Measurements from ENCODE around the gene OR51A2. TPM values are rescaled to one million over a fixed set of nuclear protein-coding genes. Genes with fewer than 3 reads are reported as not detected.
"Not testable (repeated sequence)": the region's sequence is repeated elsewhere in the genome, so short reads cannot be mapped to it uniquely, and the experiment has no call there.

OR51A2 gene, protein sequence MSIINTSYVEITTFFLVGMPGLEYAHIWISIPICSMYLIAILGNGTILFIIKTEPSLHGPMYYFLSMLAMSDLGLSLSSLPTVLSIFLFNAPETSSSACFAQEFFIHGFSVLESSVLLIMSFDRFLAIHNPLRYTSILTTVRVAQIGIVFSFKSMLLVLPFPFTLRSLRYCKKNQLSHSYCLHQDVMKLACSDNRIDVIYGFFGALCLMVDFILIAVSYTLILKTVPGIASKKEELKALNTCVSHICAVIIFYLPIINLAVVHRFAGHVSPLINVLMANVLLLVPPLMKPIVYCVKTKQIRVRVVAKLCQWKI
- not detected in 2 replicates for total RNA-seq

DNA sequence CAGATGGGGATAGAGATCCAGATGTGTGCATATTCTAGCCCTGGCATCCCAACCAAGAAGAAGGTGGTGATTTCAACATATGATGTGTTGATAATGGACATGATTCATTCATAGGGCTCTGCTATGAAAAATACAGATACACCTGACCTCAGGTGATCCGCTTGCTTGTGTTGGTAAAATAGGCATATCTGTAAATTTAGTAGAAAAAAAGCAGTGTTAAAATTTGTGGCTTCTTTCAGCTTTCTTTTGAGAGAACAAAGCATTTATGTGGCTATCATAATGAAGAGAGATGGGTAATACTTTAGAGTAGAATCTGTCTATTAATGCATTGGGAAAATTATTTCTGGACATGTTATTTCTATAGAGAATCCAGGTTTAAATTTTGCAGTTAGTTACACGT is at the start of gene OR51A2:
Gene OR51A2, minus strand, starts transcription at position 101 of the 400 bp plus-strand sequence. Its CDS starts 0 bp downstream, at position 101.
- not testable (repeated sequence) for DNase-seq (ENCODE audit: low read depth); H3K4me3 ChIP-seq (ENCODE audit: low read depth, low read length)

DNA sequence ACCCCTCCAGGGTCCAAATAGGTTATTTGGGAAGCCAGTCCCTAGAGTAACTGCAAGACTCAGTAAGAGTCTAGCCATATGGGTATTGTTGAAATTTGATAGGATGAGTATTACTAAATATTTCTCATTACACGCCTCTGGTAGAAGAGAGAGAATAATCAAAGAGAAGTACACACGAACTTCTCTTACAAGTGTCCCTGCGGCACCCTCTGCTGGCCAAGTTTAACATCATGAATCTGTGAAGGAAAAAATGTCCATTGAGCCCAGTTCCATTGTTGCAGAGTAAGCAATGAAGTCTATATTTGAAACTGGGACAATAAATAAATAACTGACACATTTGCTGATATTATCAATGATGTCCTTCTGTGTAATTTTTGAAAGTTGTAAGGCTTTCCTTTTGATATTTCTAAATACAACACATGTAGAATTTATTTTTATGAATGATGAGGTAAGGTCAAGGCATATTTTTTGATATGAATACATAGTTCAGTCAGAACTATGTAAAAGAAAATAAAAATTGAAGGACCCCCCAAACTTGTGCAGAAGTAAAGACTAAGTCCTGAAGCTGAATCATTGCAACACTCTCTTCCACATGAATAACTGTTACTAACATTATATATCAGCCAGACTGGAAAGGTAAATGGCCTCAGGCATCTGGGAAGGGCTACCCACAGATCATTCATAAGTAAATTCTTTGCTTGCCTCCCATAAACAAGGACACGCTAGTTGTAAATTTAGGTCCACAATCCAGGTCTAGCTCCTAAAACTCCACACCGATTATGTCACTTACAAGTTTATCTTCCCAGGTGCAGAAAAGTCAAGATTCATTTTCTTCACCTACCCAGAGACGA is 49.1 kb upstream of the OR51A2 start:
- DNase-seq (ENCODE audit: low read depth) = no peak

DNA sequence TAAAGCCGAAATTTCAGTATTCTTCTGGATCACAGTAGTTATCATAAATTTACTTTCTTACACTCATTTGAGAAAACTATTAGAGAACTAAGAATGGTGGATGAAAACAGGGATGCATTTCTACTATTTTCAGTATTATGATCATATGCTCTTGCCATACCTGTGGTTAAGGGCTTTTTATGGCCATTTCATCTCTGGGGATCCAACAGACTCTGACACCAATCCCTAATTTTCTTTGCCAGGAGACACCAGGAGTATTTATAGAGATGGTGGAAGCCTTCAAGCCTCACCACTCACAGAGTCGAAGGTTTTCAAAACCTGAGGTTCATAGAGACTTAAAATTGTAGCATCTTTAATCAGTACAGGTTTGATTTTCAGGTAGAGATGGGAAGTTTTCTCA is 39.0 kb upstream of the OR51A2 start, which contains the start of gene OR51L1:
Gene OR51L1, plus strand, starts transcription at position 301 of the 400 bp plus-strand sequence. CDS start 4,132 bp downstream, outside the sequence.
- DNase-seq (ENCODE audit: low read depth) = no peak
- no peak within 1 kb of the TSS for H3K4me3 ChIP-seq (ENCODE audit: low read depth, low read length)
- TF ChIP-seq, protein P1, sequence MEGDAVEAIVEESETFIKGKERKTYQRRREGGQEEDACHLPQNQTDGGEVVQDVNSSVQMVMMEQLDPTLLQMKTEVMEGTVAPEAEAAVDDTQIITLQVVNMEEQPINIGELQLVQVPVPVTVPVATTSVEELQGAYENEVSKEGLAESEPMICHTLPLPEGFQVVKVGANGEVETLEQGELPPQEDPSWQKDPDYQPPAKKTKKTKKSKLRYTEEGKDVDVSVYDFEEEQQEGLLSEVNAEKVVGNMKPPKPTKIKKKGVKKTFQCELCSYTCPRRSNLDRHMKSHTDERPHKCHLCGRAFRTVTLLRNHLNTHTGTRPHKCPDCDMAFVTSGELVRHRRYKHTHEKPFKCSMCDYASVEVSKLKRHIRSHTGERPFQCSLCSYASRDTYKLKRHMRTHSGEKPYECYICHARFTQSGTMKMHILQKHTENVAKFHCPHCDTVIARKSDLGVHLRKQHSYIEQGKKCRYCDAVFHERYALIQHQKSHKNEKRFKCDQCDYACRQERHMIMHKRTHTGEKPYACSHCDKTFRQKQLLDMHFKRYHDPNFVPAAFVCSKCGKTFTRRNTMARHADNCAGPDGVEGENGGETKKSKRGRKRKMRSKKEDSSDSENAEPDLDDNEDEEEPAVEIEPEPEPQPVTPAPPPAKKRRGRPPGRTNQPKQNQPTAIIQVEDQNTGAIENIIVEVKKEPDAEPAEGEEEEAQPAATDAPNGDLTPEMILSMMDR (conservative IDR thresholded peaks at IDR 0.05; ENCODE audit: low read depth, low read length) = no peak

More for the DNA sequence above, 49.1 kb upstream of the OR51A2 start:
- H3K4me3 ChIP-seq (ENCODE audit: low read depth, low read length) = no peak overlapping the region
- TF ChIP-seq, protein P1 (conservative IDR thresholded peaks at IDR 0.05; ENCODE audit: low read depth, low read length) = peak; percentile 83

DNA sequence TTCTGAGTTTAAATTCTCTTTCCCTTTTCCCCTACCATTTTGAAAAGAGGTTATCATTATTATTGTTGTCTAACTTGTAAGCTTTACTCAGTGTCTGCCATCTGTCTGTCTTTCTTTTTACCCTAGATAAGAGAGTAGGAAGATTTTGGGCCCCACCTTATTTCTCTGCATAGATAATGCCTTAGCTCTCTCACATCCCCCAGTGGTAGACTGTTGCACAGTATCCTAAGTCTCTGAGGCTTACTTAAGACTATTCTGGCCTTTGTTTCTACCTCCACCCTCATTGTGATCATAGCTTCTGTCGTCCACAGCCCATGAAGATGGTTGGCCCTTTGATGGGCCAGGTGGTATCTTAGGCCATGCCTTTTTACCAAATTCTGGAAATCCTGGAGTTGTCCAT is 35.5 kb upstream of the OR51A2 start:
- TF ChIP-seq, protein P1 (conservative IDR thresholded peaks at IDR 0.05; ENCODE audit: low read depth, low read length) = peak; percentile 81
- H3K4me3 ChIP-seq (ENCODE audit: low read depth, low read length) = no peak overlapping the region
- no peak for DNase-seq (ENCODE audit: low read depth)

DNA sequence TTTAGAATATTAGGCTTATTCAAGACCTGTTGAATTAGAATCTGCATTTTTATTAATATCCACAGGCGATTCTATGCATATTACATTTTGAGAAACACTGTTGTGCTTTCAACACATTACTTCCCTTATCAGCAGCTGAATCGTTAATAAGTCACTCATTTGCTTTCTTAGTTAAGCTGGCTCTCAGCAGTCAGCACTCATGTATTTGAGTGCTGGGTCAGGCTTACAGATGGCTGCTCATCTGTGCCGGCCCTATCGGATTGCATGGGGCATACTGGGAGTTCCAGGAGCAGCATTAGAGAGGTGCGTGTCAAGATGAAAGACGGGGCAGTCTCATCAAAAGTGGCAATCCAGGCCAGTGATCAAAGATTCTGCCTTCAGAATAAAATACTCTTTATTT is 28.3 kb upstream of the OR51A2 start:
- TF ChIP-seq, protein P1 (conservative IDR thresholded peaks at IDR 0.05; ENCODE audit: low read depth, low read length) = no peak
- peak; percentile 72 for DNase-seq (ENCODE audit: low read depth)

DNA sequence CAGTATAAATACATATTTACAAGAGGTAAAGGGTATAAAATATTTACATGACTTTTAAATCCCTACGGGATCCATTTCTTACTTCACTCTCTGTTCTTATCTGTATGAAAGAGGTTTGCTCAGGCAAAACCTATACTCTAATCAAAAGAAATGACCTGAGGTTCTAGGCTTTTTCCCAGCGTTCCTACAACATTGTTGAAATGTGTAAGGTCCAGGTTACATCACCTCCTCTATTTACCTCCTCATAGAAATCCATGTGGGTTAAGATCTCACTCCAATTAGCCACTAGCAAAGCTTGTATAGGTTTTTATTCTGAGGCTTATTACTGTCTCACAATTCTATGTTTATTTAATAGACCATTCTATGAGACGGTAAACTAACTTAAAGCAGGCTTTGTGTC is 27.2 kb upstream of the OR51A2 start:
- DNase-seq (ENCODE audit: low read depth) = no peak
- TF ChIP-seq, protein P1 (conservative IDR thresholded peaks at IDR 0.05; ENCODE audit: low read depth, low read length) = no peak
- no peak overlapping the region for H3K4me3 ChIP-seq (ENCODE audit: low read depth, low read length)

More for the DNA sequence above, 28.3 kb upstream of the OR51A2 start:
- H3K4me3 ChIP-seq (ENCODE audit: low read depth, low read length) = no peak overlapping the region

DNA sequence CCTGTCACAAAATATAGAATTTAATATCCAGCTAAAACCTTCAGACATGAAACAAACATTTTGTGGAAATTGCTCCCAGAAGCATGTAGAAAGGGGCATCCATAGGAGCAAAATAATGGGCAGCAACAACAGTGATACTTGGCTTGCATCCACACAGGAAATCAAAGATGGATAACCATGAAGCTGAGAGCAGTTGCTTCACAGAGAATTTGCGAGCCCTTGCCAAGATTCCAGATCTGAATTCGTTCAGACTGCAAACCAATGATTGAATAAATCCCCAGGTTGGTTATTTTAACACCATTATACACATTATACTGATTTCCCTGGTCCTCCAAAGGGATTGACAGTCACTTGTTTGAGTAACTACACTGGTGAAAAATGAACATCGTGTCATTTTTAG is 23.5 kb upstream of the OR51A2 start:
- no peak overlapping the region for H3K4me3 ChIP-seq (ENCODE audit: low read depth, low read length)
- DNase-seq (ENCODE audit: low read depth) = no peak
- TF ChIP-seq, protein P1 (conservative IDR thresholded peaks at IDR 0.05; ENCODE audit: low read depth, low read length) = no peak

Measured in epithelial cell of proximal tubule (primary cell).